Raji (cell line): Measurements from ENCODE around the gene TPO.

Source experiments
- POLR2A ChIP-seq: IDR thresholded peaks from 2 replicates; pipeline ENCODE4 v1.6.1; 2011; ENCODE audit warnings: low read depth, low read length, control low read depth; ENCODE audit not compliant: insufficient read depth

Gene TPO

DNA sequence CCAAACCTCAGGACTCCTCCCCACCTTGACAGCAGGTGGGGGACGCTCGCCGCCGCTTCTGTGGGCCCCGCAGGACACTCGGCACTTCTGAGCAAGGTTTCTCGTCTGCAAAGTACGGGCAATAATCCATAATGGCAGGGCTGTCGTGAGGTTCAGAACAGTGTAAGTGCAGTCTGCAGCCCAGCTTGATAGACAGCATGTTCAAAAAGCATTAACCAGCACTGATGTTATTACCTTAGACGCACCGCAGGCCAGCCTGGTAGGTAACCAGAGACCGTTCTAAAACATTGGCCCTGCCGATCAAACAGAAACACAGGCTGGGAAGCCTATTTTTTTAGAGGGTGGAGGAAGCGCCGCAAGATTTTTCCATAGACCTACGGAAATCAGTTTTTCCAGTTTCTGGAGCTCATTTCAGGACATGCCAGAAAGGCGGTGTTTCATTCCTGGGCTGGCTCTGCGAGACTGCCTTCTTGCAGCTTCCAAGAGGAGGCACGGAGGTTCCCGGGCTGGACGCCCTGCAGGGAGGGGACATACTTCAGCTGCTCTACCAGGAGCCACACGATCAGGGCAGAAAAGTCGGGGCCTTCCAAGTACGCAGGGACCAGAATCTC lies 148.7 kb downstream of the TPO start:
- TF ChIP-seq POLR2A, result no peak

GRCh38 chr2:1563084-1563857 lies 150.0 kb downstream of the TPO start:
- no peak for TF ChIP-seq POLR2A

GRCh38 chr2:1563943-1564891 lies 151.0 kb downstream of the TPO start:
- TF ChIP-seq POLR2A, result no peak

DNA sequence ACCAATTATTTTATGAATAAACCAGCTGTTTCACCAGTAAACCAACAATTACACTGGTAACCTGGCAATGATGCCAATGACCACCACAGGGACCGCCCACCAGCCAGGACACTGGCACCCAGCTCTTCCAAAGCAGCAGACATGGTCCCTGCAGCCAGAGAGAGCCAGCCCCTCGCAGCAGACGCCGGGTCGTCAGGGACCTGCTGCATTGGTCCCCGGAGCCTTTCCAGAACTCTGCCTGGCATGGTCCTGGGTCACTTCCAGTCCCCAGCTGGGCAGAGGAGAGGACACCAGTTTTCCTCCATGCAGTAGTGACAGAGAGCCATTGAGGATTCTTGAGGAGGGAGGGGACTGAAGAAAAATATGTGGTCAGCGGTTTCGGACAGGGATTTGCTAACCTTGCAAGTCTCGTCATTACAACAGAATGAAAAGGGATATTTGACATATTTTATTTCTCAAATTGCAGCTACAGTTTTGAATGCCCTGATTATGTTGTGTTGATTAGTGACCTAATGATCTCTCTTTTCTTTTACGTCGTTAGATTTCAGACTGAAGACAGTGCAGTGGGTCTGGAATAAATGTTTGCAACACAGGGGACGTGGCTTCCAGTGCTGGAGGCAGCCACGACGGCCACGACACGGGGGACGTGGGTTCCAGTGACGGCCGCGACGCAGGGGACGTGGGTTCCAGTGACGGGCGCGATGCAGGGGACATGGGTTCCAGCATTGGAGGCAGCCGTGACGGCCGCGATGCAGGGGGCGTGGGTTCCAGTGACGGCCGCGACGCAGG lies 154.5 kb downstream of the TPO start:
- no peak for TF ChIP-seq POLR2A

GRCh38 chr2:1569879-1570450 lies 156.7 kb downstream of the TPO start:
- TF ChIP-seq POLR2A, result no peak

GRCh38 chr2:1571477-1572417 lies 158.5 kb downstream of the TPO start:
- no peak for TF ChIP-seq POLR2A

- no peak for TF ChIP-seq POLR2A
Observed at GRCh38 chr2:1572638-1573037, 159.4 kb downstream of the TPO start.

DNA sequence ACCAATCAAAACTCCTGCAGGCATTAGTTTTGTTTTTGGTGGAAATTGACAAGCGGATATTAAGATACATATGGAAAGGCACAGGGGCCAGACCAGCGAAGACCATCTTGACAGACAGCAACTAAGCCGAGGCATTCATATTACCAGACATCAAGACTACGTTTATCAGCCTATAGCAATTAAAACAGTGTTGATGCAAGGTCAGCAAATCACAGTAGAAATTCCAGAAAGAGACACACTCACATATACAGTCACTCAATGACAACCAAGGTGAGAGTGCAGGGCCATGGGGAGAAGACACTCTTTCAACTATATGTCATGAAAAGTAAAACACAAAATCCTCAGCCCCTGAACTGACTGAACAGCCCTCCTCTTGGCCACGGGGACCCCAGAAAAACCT lies 164.6 kb downstream of the TPO start:
- no peak for TF ChIP-seq POLR2A

GRCh38 chr2:1581965-1582625 lies 168.8 kb downstream of the TPO start:
- TF ChIP-seq POLR2A, result no peak

- TF ChIP-seq POLR2A, result no peak
Observed at GRCh38 chr2:1582891-1583341, 169.7 kb downstream of the TPO start.

DNA sequence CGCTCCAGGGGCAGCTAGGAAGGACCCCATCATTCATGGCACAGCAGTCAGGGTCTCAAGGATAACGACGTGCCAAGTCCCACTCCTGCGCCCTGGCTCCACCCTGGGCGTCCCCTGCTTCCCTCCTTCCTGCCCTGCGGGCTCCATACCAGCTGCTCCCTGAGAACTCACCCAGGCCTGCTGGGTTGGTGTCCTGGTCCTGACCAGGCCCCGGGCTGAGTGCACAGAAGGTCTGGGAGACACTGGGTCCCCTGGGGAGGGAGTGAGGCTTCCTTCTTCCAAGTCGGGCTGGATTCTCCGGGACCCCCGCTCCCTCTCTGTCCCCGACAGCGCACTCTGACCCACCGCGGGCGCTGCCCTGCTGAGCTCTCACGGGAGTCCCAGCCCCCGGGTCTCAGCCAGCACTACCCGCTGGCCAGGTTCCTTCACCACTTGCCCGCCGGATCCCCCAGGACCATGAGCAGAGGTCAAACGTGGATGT lies 170.8 kb downstream of the TPO start:
- no peak for TF ChIP-seq POLR2A

- no peak for TF ChIP-seq POLR2A
Observed at GRCh38 chr2:1584691-1585485, 171.6 kb downstream of the TPO start.
